Activated T-helper 1 cell treated with anti-CD3 and anti-CD28 coated beads, Interleukin-12 subunit alpha, Interleukin-12 subunit beta, Interleukin-2, Interleukin-4 antibody, amounts not matched to agents 30 ng/mL and 10 ng/mL and 1 ng/mL, durations not matched to agents 14 hours and 24 hours and 36 hours (primary cell): ENCODE results near the gene PBOV1. TPM values are rescaled to one million over a fixed set of nuclear protein-coding genes. Genes with fewer than 3 reads are reported as not detected.

ENCODE experiments used
- DNase-seq: peaks from one replicate; pipeline ENCODE4 v3.0.0; 2021; ENCODE audit warnings: low spot score
- H3K27ac Mint-ChIP-seq: one replicate; pipeline ENCODE4 v1.8.0; 2021; ENCODE audit warnings: mild to moderate bottlenecking, mixed read lengths
- H3K27me3 Mint-ChIP-seq: one replicate; pipeline ENCODE4 v1.8.0; 2022; ENCODE audit warnings: mild to moderate bottlenecking, moderate library complexity, mixed read lengths; ENCODE audit not compliant: insufficient read depth
- H3K36me3 Mint-ChIP-seq: one replicate; pipeline ENCODE4 v1.8.0; 2021; ENCODE audit warnings: low read depth, mixed read lengths
- H3K4me1 Mint-ChIP-seq: one replicate; pipeline ENCODE4 v1.8.0; 2021; ENCODE audit warnings: low read depth, mixed read lengths
- H3K4me3 Mint-ChIP-seq: one replicate; pipeline ENCODE4 v1.8.0; 2021; ENCODE audit warnings: mild to moderate bottlenecking, moderate library complexity, mixed read lengths
- H3K9me3 Mint-ChIP-seq: one replicate; pipeline ENCODE4 v1.8.0; 2021; ENCODE audit warnings: mixed read lengths
- intact Hi-C: fragments of 100-400 bp; cut with micrococcal nuclease; formaldehyde crosslinking; loops from one replicate; pipeline ENCODE4 v1.15.1; 2024
- total RNA-seq: library from RNA; stranded (reverse); gene quantifications from 2 replicates; pipeline ENCODE4 v1.2.3, GENCODE V29; 2022

Gene PBOV1
- total RNA-seq, 1 donor from 2014 or later, result not detected

DNA sequence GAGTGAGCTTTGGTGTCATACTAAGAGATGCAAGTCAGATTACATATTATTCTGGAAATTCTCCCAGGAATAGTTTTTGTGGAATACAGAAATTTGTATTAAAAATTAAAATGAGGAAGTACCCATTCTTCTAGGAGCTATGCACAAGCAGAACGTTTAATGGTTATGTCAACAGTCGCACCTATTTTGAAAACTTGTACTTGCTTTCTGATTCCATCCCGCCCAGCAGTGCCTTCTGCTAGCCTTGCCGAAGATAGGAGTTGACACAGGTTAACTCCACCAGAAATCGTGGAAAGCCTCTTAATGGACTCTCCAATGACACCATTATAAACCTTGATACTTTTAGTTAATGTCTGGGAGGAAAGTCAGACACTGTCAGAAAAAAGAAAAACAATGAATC lies 6.7 kb downstream of the PBOV1 start:
- Mint-ChIP-seq H3K27ac (no peak overlapping the region), H3K27me3 (peaks cover 21% of the 10 kb centered on the region), H3K36me3 (no peaks in the 10 kb centered on the region), H3K4me3 (no peak overlapping the region), H3K9me3 (no peaks in the 10 kb centered on the region), H3K4me1 (no peaks in the 10 kb centered on the region)
- DNase-seq, result no peak
- intact Hi-C loops, result no loop called here

DNA sequence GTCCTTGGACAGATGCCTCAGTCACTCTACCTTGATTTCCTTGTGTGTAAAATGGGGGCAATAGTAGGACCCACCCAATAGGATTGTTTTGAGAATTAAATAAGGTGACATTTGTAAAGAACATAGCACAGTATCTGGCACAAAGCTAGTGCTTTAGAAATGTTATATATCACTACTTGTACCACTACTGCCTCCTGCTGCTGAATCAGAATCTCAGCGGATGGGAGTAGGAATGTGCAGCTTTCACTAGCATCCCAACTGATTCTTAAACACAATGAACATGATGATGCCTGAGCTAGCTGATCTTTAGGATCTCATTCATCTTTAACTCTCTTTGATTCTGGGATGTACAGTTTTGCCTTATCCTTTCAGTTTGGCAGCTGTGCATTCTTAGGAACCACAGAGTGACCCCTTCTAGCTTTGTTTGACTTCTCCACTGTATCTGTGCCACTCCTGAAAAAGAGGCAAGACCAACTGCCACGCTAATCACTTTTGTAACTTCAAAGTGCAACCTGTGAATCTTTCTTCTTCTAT lies 7.2 kb downstream of the PBOV1 start:
- H3K27ac Mint-ChIP-seq, result no peak overlapping the region
- no peak for DNase-seq
- H3K4me1 Mint-ChIP-seq, result no peaks in the 10 kb centered on the region
- H3K4me3 Mint-ChIP-seq, result no peak overlapping the region
- H3K27me3 Mint-ChIP-seq, result peaks cover 21% of the 10 kb centered on the region
- intact Hi-C loops, result no loop called here
- H3K9me3 Mint-ChIP-seq, result no peaks in the 10 kb centered on the region
- H3K36me3 Mint-ChIP-seq, result no peaks in the 10 kb centered on the region

DNA sequence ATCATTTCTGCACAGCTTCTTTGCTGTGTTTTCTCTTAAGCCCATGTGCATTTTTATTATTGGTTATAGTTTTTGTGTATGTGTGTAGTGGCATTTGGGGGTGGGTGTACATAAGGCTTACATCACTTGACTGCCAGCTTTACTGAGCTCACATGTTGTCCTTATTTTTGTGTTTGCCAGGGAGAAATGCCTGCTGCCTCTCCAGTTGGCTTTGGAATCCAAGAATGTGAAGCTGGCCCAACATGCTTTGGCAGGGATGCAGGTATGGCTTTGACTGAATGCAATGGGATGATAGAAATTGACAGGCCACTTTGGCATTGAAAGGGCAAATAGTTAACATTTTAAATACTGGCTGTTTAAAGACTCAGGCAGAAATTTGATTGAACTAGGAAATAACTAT lies 11.4 kb downstream of the PBOV1 start:
- intact Hi-C loops, result no loop called here
- no peaks in the 10 kb centered on the region for H3K4me1 Mint-ChIP-seq
- peaks cover 16% of the 10 kb centered on the region for H3K27me3 Mint-ChIP-seq
- no peak for DNase-seq
- no peaks in the 10 kb centered on the region for H3K9me3 Mint-ChIP-seq
- H3K4me3 Mint-ChIP-seq, result no peak overlapping the region
- no peaks in the 10 kb centered on the region for H3K36me3 Mint-ChIP-seq
- no peak overlapping the region for H3K27ac Mint-ChIP-seq

DNA sequence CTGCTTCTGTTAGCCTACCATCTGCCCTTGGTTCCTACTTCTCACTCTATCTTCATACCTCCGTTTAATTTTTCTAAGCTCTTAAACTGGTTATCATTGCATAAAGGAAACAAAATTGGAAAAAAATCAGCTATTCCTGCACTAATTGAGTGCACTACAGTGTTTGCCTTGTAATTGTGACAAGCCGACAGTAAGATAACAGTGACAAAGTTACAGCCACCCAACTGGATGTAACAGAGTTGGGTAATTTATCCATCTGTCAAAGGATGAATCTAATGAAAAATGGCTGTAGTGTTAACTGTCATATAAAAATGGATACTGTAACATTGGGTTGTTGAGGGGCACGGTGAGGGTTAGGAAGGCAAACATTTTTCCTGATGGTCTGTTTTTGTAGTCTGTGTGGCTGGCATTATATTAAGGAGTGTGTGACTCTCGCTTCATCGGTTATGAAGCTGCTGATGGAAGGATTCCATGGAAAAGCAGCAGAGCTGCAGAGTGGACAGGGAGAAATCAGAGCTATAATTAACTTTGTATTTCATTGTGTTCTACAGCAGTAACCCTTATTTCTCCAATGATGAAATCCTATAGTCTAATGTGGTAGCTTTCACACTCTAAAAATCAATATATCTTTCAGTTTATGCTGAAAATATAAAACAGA lies 12.7 kb downstream of the PBOV1 start:
- intact Hi-C loops, result no loop called here
- no peaks in the 10 kb centered on the region for H3K9me3 Mint-ChIP-seq
- DNase-seq, result no peak
- H3K4me1 Mint-ChIP-seq, result no peaks in the 10 kb centered on the region
- H3K27ac Mint-ChIP-seq, result no peak overlapping the region
- H3K4me3 Mint-ChIP-seq, result no peak overlapping the region
- peaks cover 19% of the 10 kb centered on the region for H3K27me3 Mint-ChIP-seq
- no peaks in the 10 kb centered on the region for H3K36me3 Mint-ChIP-seq

DNA sequence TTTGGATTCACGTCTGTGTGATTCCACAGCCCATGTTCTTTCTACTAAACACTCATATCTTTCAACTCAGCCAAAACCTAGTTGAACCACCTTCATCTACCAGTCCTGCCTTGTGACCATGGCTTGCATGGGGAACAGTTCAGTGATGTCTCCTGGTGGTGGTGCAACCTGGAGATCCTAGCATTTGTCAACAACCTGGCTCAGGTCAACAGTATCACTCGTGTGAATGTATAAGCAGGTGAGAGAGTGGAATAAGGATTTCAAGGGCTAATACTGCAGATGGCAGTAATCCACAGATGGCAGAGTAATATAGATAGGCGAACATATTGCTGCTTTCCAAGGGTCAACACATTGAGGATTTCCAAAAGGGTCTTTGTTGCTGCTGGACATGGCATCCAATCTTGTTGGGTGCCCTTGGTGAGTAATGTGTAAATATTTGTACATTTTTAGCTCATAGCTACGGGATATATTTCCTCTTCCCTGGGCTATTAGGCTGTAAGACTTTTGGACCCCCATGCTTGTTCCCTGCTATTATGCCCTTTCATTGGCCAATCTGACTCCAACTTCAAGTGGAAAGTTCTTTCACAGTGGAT lies 13.4 kb downstream of the PBOV1 start:
- Mint-ChIP-seq H3K27ac (no peak overlapping the region), H3K36me3 (no peaks in the 10 kb centered on the region), H3K9me3 (no peaks in the 10 kb centered on the region), H3K4me1 (no peaks in the 10 kb centered on the region), H3K27me3 (peaks cover 19% of the 10 kb centered on the region), H3K4me3 (no peak overlapping the region)
- intact Hi-C loops, result no loop called here
- DNase-seq, result no peak

DNA sequence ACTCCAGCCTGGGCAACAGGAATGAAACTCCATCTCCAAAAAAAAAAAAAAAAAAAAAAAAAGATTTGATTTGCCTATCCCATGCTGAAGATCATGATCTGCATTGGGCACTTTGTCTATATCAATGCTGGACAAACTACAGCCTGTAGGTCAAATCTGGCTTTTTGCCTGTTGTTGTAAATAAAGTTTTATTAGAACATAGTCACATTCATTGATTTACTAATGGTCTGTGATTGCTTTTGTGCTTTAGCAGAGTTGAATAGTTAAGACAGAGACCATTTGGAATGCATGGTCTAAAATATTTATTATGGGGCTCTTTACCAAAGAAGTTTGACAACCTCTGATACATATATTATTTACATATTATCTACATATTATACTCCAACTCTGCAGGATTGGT lies 14.0 kb downstream of the PBOV1 start:
- Mint-ChIP-seq H3K36me3 (no peaks in the 10 kb centered on the region), H3K27ac (no peak overlapping the region), H3K9me3 (no peaks in the 10 kb centered on the region), H3K4me3 (no peak overlapping the region), H3K27me3 (peaks cover 19% of the 10 kb centered on the region), H3K4me1 (no peaks in the 10 kb centered on the region)
- DNase-seq, result no peak
- intact Hi-C loops, result no loop called here

DNA sequence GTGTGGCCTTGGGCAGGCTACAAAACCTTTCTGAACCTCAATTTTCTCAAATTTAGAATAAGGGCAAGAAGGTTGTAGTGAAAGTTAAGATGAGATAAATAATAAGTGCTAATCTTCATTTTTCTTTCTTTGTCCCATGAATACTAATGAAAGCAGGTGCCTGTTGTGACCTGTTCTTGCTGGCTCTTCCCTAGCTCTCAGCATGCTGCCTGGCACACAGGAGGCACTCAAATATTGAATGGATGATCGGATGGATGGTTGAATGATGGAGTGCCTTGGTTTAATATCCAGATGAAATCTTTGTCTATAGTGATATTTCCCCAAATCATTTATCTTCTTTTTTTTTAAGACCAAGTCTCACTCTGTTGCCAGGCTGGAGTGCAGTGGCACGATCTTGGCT lies 15.0 kb downstream of the PBOV1 start:
- Mint-ChIP-seq H3K27me3 (peaks cover 17% of the 10 kb centered on the region), H3K27ac (no peak overlapping the region), H3K4me1 (no peaks in the 10 kb centered on the region), H3K9me3 (no peaks in the 10 kb centered on the region), H3K36me3 (no peaks in the 10 kb centered on the region), H3K4me3 (no peak overlapping the region)
- no peak for DNase-seq
- intact Hi-C loops, result no loop called here

DNA sequence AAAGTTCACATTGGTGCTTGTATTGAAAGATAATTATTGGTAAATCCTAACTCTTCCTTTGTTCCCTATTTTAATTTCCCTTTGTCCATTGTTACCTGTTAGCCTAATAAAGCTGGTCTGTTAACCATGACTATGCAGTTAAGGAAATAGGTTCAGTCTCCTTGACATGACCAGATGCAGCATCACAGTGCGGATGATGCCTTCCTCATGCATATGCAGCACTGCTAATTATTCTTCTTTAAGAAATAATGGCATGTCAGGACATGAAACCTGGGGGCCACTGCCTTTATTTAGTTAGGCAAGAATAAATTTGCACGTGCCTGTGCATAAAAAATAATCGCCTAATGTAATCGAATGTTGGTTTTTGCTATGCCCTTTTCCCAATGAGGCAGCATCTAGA lies 16.5 kb downstream of the PBOV1 start:
- Mint-ChIP-seq H3K4me3 (no peak overlapping the region), H3K27me3 (peaks cover 12% of the 10 kb centered on the region), H3K36me3 (no peaks in the 10 kb centered on the region), H3K9me3 (no peaks in the 10 kb centered on the region), H3K27ac (no peak overlapping the region), H3K4me1 (no peaks in the 10 kb centered on the region)
- intact Hi-C loops, result no loop called here
- DNase-seq, result no peak

DNA sequence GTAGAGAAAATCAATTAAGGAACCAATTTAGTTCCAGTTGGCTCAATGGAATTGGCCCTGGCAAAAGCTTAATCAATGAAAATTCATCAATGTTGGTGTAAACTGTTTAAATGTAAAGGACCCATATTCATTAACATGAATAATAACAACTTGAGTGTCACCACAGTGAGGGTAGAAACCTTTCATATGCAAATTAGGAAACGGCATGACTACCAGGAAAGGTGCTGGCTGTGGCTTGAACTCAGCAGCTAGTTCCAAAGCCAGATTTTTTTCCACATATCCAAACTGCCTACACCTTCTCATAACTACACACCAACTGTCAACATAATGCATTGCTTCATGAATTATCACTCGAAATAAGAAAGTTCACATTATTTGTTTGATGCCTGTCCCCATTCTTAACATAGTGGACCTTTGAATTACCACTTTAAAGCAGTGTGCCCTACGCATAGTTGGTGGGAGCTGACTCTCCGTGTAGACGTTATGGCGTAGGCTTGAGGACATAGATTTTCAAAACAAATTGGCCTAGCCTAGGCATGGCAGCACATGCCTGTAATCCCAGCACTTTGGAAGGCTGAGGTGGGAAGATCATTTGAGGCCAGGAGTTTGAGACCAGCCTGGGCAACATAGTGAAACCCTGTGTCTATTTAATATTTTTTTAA lies 19.7 kb downstream of the PBOV1 start:
- no peak overlapping the region for H3K4me3 Mint-ChIP-seq
- DNase-seq, result no peak
- no peaks in the 10 kb centered on the region for H3K4me1 Mint-ChIP-seq
- peaks cover 9% of the 10 kb centered on the region for H3K27me3 Mint-ChIP-seq
- intact Hi-C loops, result no loop called here
- no peak overlapping the region for H3K27ac Mint-ChIP-seq
- H3K9me3 Mint-ChIP-seq, result no peaks in the 10 kb centered on the region
- H3K36me3 Mint-ChIP-seq, result no peaks in the 10 kb centered on the region

DNA sequence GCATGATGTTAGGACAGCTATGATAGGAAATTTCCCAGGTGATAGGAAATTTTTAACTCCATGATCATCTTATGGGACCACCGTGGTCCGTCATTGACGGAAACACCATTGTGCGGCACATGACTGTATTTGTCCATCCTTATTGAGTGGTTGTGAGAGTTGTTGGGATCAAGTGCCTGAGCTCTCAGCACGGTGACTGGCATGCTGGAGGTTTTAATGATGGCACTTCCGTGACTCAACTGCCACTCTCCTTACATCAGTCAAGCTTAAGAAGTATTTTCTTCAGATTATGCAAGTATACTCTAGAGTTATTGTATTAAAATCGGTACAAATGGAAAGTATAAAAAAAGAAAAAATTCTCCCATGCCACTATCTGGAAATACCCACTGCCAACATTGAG lies 20.7 kb downstream of the PBOV1 start:
- Mint-ChIP-seq H3K9me3 (no peaks in the 10 kb centered on the region), H3K27me3 (peaks cover 9% of the 10 kb centered on the region), H3K4me1 (no peaks in the 10 kb centered on the region), H3K27ac (no peak overlapping the region), H3K36me3 (no peaks in the 10 kb centered on the region), H3K4me3 (no peak overlapping the region)
- intact Hi-C loops, result no loop called here
- no peak for DNase-seq

DNA sequence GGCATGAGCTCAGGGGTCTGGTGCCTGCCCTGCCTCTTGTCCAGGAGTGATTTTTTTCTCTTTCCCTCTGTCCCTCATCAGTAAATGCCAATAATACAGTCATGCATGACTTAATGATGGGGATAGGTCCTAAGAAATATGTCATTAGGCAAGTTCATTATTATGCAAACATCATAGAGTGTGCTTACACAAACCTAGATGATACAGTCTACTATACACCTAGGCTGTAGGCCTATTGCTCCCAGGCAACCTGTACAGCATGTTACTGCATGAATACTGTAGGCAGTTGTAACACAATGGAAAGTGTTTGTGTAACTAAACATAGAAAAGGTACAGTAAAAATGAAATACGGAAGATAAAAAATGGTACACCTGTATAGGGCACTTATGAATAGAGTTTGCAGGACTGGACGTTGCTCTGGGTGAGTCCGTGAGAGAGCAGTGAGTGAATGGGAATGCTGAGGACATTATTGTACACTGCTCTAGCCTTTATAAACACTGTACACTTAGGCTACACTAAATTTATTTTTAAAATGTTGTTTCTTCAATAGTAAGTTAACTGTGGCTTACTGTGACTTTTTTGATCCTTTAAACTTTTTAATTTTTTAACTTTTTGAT lies 22.1 kb downstream of the PBOV1 start:
- H3K4me3 Mint-ChIP-seq, result no peak overlapping the region
- no peaks in the 10 kb centered on the region for H3K36me3 Mint-ChIP-seq
- no peak overlapping the region for H3K27ac Mint-ChIP-seq
- intact Hi-C loops, result no loop called here
- no peaks in the 10 kb centered on the region for H3K9me3 Mint-ChIP-seq
- H3K27me3 Mint-ChIP-seq, result peaks cover 9% of the 10 kb centered on the region
- no peaks in the 10 kb centered on the region for H3K4me1 Mint-ChIP-seq
- DNase-seq, result no peak

DNA sequence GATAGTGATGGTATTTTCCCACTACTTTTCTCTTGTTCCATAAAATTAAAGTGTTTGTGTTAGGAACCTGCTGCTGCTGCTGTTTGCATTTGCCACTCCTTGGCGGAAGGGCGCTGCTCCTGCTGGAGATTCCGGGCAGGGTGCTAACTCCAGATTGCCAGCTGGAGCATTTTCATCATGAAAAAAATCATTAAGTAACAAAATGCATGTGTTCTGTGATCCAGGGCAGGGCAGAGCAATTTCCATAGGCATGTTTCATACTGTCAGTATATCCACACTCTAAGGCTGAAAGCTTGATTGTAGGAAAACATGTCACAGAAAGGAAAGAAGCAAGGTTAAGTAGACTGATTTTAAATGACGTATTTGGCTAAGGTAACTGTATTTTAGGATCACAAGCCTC lies 24.0 kb downstream of the PBOV1 start:
- intact Hi-C loops, result no loop called here
- no peak overlapping the region for H3K4me3 Mint-ChIP-seq
- no peaks in the 10 kb centered on the region for H3K9me3 Mint-ChIP-seq
- no peak overlapping the region for H3K27ac Mint-ChIP-seq
- H3K27me3 Mint-ChIP-seq, result peaks cover 6% of the 10 kb centered on the region
- no peaks in the 10 kb centered on the region for H3K36me3 Mint-ChIP-seq
- no peaks in the 10 kb centered on the region for H3K4me1 Mint-ChIP-seq
- no peak for DNase-seq

DNA sequence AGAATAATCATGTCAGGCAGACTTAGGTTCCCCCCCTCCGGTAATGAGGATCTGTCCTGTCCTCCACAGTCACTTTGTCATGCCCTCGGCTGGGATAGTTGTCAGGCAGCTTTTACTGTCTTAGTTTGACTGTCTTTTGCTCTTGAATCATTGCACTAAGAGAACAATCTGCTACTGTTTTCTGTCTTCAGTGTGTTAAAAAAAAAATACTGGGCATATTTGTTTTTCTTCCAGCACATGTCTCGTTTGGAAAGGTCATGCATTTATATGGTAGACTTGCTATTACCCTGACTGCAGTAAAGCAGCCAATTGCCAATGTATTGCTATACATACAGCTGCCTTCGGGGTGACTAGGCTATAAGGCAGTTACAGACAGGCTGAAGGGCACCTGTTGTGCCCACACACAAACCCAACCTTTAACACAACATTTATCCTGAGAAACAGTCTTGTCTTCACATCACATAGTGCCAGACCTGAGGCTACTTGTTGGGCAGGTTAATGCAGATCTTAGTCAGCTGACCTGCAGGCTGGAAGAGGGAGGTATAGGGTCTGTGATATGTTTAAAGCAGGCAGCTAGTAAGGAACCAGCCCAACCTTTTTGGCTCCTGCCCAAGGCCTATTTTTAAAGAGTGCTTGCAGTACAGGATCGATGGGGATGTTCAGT lies 29.9 kb downstream of the PBOV1 start:
- H3K27ac Mint-ChIP-seq, result no peak overlapping the region

More for the DNA sequence above, 29.9 kb downstream of the PBOV1 start:
- intact Hi-C loops, result no loop called here
- no peaks in the 10 kb centered on the region for H3K36me3 Mint-ChIP-seq
- no peak for DNase-seq
- H3K27me3 Mint-ChIP-seq, result peaks cover 5% of the 10 kb centered on the region
- H3K4me1 Mint-ChIP-seq, result no peaks in the 10 kb centered on the region
- H3K9me3 Mint-ChIP-seq, result no peaks in the 10 kb centered on the region
- H3K4me3 Mint-ChIP-seq, result no peak overlapping the region
